Endothelial cell of umbilical vein (primary cell): Measurements from ENCODE around the gene APP.

ENCODE experiments used
- CTCF ChIP-seq, 2 donors: IDR thresholded peaks; 1 replicate in 1 of 2; 2 replicates in 1 of 2; pipeline ENCODE4 v1.5.1; 2011; ENCODE audit warnings: low read length in 2 of 2, mild to moderate bottlenecking in 2 of 2, moderate library complexity in 2 of 2, control low read depth in 1 of 2, inconsistent platforms in 1 of 2, low read depth in 1 of 2; ENCODE audit not compliant: insufficient read depth in 1 of 2; ENCODE audit errors: extremely low read depth in 1 of 2
- EZH2 ChIP-seq: IDR thresholded peaks from 2 replicates; pipeline ENCODE4 v1.6.1; 2012; ENCODE audit warnings: borderline replicate concordance, low read depth, mild to moderate bottlenecking, moderate library complexity, low read length, inconsistent platforms; ENCODE audit not compliant: severe bottlenecking
- JUN ChIP-seq: IDR thresholded peaks from 2 replicates; pipeline ENCODE4 v1.6.1; 2011; ENCODE audit warnings: borderline replicate concordance, low read depth; ENCODE audit not compliant: insufficient read length, insufficient read depth
- MAX ChIP-seq: IDR thresholded peaks from 2 replicates; pipeline ENCODE4 v1.6.1; 2011; ENCODE audit not compliant: insufficient read depth, insufficient read length
- MYC ChIP-seq: IDR thresholded peaks from one replicate; pipeline ENCODE4 v1.6.1; 2011; ENCODE audit warnings: mild to moderate bottlenecking, low read depth, low read length
- POLR2A ChIP-seq: IDR thresholded peaks from 2 replicates; pipeline ENCODE4 v1.6.1; 2012; ENCODE audit warnings: low read depth, mild to moderate bottlenecking, control low read depth, low read length
- POLR2AphosphoS5 ChIP-seq: IDR thresholded peaks from 2 replicates; pipeline ENCODE4 v1.6.1; 2012; ENCODE audit warnings: low read depth, mild to moderate bottlenecking, control low read depth, low read length, moderate library complexity; ENCODE audit not compliant: insufficient read depth

GRCh38 chr21:26127073-26127814, 43.3 kb downstream of the APP start:
- TF ChIP-seq CTCF (IDR thresholded peaks at IDR 0.05; ENCODE audit: extremely low read depth in 1 of 2, insufficient read depth in 1 of 2, low read depth in 1 of 2, low read length in 2 of 2) (no peak), POLR2A (no peak), EZH2 (no peak), POLR2AphosphoS5 (no peak), JUN (no peak), MYC (no peak), MAX (no peak)
